ENCODE results near the gene SFXN3.

DNA sequence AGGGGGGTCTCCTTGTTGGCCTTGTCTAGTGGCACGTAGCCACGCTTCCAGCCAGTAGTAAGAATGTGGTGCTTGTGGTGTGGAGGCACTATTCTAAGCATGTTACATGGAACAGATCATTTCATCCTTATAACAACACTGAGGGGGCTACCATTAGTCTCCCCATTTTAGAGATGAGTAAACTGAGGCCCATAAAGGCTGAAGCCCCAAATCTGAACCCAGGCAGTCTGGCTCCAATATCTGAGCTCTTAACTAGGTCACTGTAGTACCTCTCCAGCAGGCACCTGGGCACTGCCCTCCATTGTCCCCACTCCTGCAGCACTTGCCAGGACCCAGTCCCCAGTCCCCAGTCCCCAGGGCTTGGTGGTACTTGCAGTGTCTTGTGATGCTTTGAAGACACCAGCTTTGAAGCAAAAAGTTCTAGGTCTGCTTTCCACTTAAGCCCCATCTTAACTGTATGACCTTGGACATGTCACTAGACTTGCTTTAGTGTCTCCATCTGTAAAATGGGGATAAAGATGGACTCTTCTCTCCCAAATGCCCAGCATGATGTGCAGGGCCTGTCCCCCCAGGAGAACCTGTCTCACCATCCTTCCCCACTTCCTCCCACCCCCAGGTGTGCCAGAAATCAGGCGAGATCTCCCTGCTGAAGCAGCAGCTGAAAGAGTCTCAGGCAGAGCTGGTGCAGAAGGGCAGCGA lies 25.0 kb upstream of the SFXN3 start:
- TF ChIP-seq KDM4A (IDR thresholded peaks at IDR 0.05; ENCODE audit: low read depth, low read length, severe bottlenecking) (no peak), YY1 (IDR thresholded peaks at IDR 0.05; ENCODE audit: low read depth, low read length) (no peak), SUZ12 (IDR thresholded peaks at IDR 0.05; ENCODE audit: low read length) (no peak), BACH1 (IDR thresholded peaks at IDR 0.05; ENCODE audit: low read length) (no peak), EGR1 (IDR thresholded peaks at IDR 0.05; ENCODE audit: borderline replicate concordance, low read depth, low read length) (no peak)
- TF ChIP-seq, protein P1, sequence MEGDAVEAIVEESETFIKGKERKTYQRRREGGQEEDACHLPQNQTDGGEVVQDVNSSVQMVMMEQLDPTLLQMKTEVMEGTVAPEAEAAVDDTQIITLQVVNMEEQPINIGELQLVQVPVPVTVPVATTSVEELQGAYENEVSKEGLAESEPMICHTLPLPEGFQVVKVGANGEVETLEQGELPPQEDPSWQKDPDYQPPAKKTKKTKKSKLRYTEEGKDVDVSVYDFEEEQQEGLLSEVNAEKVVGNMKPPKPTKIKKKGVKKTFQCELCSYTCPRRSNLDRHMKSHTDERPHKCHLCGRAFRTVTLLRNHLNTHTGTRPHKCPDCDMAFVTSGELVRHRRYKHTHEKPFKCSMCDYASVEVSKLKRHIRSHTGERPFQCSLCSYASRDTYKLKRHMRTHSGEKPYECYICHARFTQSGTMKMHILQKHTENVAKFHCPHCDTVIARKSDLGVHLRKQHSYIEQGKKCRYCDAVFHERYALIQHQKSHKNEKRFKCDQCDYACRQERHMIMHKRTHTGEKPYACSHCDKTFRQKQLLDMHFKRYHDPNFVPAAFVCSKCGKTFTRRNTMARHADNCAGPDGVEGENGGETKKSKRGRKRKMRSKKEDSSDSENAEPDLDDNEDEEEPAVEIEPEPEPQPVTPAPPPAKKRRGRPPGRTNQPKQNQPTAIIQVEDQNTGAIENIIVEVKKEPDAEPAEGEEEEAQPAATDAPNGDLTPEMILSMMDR (IDR thresholded peaks at IDR 0.05; ENCODE audit: control extremely low read depth in 1 of 3, insufficient read depth in 1 of 3, low read depth in 1 of 3, low read length in 3 of 3), result no peak

Measured in H1 (cell line).